GM18519 (cell line): ENCODE results near the gene HTD2.
"Not testable (repeated sequence)": the region's sequence is repeated elsewhere in the genome, so short reads cannot be mapped to it uniquely, and the experiment has no call there.

Source experiments
- ATAC-seq: cut with Tn5 transposase; IDR thresholded peaks from one replicate; pipeline ENCODE4 v1.9.1; 2021; ENCODE audit warnings: mild to moderate bottlenecking, moderate library complexity; ENCODE audit not compliant: unreplicated experiment, low FRiP score

Gene HTD2

GRCh38 chr3:58305882-58306711 lies at the start of gene HTD2, which contains the start of gene RPP14:
Gene HTD2 (plus strand): TSS chr3:58306520. CDS start chr3:58317614, 11,094 bp downstream.
Gene RPP14 (plus strand): TSS chr3:58306245. CDS start chr3:58310330, 4,085 bp downstream.
- peak; percentile 67 for ATAC-seq

GRCh38 chr3:58258392-58259055 lies 47.8 kb upstream of the HTD2 start:
- no peak for ATAC-seq

- ATAC-seq, result no peak
Measured at GRCh38 chr3:58260261-58260731, 46.0 kb upstream of the HTD2 start.

- no peak for ATAC-seq
Measured at GRCh38 chr3:58260733-58261132, 45.6 kb upstream of the HTD2 start.

- ATAC-seq, result no peak
Measured at GRCh38 chr3:58261954-58262666, 44.2 kb upstream of the HTD2 start.

GRCh38 chr3:58266577-58266976 lies 39.7 kb upstream of the HTD2 start:
- ATAC-seq, result no peak

GRCh38 chr3:58267543-58267942 lies 38.8 kb upstream of the HTD2 start:
- ATAC-seq, result not testable (repeated sequence)

GRCh38 chr3:58269356-58269755 lies 37.0 kb upstream of the HTD2 start:
- no peak for ATAC-seq

GRCh38 chr3:58270485-58270884 lies 35.8 kb upstream of the HTD2 start:
- no peak for ATAC-seq

- no peak for ATAC-seq
Measured at GRCh38 chr3:58271901-58272501, 34.3 kb upstream of the HTD2 start.

GRCh38 chr3:58272891-58273290 lies 33.4 kb upstream of the HTD2 start:
- ATAC-seq, result no peak

- ATAC-seq, result not testable (repeated sequence)
Measured at GRCh38 chr3:58273362-58273761, 33.0 kb upstream of the HTD2 start.

GRCh38 chr3:58274027-58274614 lies 32.2 kb upstream of the HTD2 start:
- no peak for ATAC-seq

- no peak for ATAC-seq
Measured at GRCh38 chr3:58281069-58281468, 25.3 kb upstream of the HTD2 start.

GRCh38 chr3:58285334-58285733 lies 21.0 kb upstream of the HTD2 start:
- ATAC-seq, result no peak

- ATAC-seq, result no peak
Measured at GRCh38 chr3:58287354-58287753, 19.0 kb upstream of the HTD2 start.

GRCh38 chr3:58288011-58288728 lies 18.1 kb upstream of the HTD2 start:
- ATAC-seq, result no peak

GRCh38 chr3:58288964-58289613 lies 17.2 kb upstream of the HTD2 start:
- ATAC-seq, result not testable (repeated sequence)

- ATAC-seq, result not testable (repeated sequence)
Measured at GRCh38 chr3:58290446-58290845, 15.9 kb upstream of the HTD2 start.
